GM08714 (cell line): ENCODE measurements around the gene DSC1.

Experiments
- H3K4me3 ChIP-seq: fragments of 200-500 bp; sonication (Bioruptor generic); 2 replicates; pipeline ENCODE4 v1.5.1; 2014; ENCODE audit warnings: mild to moderate bottlenecking, low read length, inconsistent platforms
- ZNF274 ChIP-seq: IDR thresholded peaks from 2 replicates; pipeline ENCODE4 v1.6.1; 2012; ENCODE audit warnings: mild to moderate bottlenecking, low read depth, low read length

The DSC1 gene

DNA sequence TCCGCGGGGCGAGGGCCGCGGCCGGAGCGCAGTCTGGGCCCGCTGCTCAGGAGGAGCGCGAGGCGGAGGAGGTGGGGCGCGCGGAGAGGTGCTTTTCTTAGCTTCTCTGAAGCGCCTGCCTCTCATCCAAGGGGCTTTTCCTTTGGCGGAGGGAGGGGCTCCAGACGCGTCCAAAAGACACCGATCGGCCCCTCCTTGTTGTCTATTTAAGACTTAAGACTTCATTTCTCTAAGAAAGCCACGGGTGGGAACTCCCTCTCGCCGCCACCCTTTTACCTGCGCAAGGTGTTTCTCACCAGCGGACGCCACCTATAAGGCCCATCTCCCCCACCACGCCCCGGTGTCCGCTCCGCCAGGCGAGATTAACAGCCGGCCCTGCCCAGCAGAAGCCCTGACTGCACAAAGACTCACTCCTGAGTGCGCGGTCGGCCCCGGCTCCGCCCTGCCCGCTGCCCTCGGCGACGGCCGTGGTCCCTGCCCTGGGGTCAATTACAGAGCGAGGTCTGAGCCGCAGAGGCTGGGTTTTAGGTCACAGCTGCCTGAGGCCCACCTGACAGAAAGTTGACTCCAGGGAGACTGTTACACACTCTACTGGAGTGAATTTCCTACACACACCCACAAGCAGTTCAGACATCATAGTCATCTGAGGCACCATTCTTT, 60.5 kb downstream of the DSC1 start, which contains the start of gene DSC2:
Gene DSC2 (minus strand): TSS at position 397 of the 660 bp plus-strand sequence. CDS start 450 bp downstream, outside the sequence.
- peak within 1 kb of the TSS; percentile 55 for H3K4me3 ChIP-seq
- no peak for TF ChIP-seq ZNF274

DNA sequence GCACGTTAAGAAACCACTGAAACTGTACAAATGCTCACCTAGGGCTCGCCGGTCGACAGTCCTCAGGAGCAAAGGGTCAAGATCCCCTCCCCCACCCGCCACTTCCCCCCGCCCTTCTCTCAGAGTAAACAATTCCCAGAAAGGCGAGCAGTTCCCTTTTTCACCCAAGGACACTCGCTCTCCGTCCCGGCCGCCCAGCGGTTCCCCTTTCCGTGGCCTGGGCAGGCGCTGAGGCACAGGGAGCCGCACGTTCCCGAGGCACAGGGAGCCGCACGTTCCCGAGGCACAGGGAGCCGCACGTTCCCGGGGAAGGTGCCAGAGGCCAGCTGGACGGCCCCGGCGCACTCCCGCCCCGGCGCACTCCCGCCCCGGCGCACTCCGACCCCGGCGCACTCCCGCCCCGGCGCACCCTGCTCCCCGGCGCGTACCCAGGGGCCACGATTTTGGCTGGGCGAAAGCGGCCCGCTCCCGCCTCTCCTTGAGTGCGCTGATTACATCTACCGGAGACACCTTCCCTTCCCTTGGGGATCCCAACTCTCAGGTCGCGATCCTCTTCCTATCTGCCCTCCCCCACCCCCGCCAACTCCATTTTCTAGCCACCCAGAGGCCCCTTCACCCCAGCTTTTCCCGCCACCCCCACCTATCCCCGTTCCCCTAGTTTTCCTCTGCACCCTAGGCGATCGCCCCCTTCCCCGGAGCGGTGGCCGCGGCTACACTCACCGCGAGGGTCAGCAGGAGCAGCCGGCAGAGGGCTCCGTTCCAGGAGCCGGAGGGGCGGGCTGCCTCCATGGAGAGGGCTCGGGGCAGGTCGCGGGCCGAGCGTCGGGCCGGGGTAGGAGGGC, 61.3 kb downstream of the DSC1 start:
- TF ChIP-seq ZNF274: no peak
- peak overlapping the region; percentile 55 for H3K4me3 ChIP-seq

DNA sequence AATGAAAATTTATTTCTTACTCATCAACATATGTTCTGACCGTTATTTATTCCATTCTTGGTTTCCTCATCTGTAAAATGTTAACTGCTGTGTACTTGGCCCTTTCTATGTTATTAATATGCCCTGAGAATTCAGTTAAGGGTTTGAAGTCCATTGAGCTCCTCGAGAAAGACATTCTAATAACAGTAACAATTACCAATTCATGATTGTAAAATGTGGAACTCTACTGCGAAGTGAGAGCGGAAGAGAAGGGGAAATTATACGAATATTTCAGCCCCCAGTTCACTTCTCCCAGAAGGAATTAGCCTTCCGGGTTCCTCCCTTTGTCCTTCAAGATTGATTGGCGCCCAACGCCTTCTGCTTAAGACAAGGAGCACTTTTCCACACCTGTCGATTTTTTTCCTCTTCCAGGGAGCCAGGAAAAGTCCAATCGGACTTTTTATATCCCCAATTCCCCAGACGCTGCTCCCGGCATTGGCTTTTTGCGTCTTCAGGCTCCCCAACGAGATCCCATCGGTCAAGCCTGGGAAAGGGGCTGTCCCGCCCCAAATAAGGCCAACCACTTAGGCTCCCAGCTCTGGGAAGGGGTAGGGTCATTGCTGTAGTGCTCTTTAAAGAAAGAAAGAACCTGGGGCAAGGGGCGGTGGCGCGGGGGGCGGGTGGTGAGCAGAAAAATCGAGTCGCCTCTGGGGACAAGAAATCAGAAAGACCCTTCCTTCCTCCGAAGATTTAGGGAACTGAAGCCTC, 62.0 kb downstream of the DSC1 start:
- no peak for TF ChIP-seq ZNF274
- H3K4me3 ChIP-seq: peak overlapping the region; percentile 55

DNA sequence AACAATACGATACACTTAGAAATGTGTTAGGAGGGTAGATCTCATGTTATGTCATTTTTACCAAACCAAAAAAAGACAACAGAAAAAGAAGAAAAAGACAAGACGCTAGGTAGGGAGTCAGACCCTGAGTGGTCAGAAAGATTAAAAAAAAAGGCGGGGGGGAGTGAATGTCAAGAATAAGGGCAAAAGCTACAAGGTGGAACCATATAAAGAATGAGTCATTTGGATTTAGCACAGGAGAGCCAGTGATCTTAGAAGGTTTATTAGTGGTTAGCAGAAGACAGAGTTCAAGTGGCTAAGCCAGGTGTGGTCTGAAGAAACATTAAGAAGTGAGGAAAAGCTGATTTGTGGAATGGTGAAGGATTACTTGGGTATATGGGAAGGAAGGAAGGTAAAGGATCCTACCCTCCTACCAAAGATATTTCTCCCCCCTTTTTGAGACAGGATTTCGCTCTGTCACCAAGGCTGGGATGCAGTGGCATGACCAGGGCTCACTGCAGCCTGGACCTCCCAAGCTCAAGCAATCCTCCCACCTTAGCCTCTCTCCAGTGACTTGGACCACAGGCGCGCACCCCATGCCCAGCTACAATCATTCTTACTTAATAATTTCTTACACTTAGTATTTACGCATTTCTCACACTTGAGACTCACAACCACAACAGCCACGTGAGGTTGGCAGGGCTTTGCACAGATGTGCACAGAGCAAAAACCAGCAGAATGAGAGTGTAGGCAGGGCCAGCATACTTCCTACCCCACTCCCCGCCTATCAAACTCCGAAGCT, 63.0 kb downstream of the DSC1 start:
- no peak overlapping the region for H3K4me3 ChIP-seq

DNA sequence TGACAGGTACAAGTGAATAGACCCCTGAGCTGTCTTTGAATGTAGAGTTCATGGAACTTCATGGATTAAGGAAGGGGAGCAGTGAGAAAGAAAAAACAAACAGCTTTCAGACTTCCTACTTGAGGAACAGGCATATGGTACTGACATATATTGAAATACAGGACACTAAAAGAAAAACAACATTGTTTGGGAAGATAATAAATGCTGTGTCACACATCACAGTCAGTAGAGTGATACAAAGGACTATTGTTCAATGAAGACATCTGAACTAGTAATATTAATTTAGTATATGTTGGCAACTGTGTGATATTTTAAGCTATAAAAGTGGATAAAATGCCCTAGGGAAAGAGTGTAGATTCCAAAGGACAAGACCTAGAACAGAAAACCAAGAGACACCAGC, 63.8 kb downstream of the DSC1 start:
- TF ChIP-seq ZNF274: no peak
- H3K4me3 ChIP-seq: no peak overlapping the region

More for the DNA sequence above, 63.0 kb downstream of the DSC1 start:
- no peak for TF ChIP-seq ZNF274

DNA sequence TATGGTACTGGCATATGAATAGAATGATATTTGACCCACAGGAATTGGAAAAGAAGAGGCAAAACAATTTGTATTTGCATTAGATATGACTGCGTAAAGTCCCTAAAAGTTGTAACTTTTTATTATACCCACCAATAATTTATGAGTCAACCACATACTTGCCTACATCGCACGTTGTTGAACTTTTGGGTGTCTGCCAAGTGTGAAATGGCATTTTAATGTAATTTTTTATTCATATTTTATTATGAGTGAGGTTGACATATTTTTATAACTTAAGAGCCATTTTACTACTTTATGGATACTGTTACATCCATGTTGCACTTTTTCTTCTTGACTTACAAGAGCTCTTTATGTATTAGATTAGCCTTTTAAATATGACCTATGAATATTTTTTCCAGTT, 65.0 kb downstream of the DSC1 start:
- no peak overlapping the region for H3K4me3 ChIP-seq
- TF ChIP-seq ZNF274: no peak

DNA sequence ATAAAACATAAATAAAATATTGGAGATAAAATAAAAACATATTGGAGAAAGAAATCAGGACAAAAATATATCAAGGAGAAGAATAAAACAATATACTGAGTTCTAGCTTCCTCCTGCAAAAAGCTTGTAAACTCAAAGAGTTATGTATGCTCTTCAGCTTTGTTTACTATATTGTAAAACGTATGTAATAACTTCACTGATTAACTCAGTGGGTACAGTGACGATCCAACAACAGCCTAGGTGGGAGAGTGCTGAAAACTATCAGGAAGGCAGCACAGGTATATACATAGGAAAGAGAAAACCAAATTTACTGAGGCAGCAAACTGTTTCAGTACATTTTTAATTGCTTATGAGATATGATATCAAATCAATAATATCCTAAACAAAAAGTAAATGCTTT, 68.8 kb downstream of the DSC1 start:
- no peak for TF ChIP-seq ZNF274
- no peak overlapping the region for H3K4me3 ChIP-seq

DNA sequence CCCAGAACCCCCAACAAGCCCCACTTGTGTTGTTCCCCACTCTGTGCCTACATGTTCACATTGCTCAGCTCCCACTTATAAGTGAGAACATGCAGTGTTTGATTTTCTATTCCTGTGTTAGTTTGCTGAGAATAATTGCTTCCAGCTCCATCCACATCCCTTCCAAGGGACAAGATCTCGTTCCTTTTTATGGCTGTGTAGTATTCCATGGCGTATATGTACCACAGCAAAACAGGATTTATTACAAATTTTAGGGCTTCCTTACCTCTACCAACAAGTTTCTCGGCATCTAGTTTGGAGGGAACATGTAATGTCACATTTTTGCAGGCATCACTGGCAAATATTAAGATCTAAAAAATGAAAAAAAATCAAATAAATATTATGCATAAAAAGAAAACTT, 69.4 kb downstream of the DSC1 start:
- TF ChIP-seq ZNF274: no peak
- H3K4me3 ChIP-seq: no peak overlapping the region

DNA sequence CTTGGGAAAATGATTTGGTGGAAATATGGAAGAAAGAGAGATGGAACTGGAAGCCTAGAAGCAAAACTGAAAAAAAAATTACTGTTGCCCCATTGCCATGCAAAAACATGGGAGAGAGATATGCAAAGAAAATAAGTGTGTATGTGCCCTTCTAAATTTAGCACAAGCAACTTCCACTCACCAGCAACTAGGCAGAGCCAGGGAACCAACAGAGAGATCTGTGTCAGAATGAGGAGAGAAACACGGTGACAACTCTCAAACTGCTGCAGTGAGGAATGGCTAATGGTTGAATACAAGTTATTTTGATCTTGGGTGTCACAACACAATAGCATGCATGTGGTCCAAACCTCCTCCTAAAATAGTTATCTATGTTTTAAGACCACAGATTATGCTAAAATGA, 71.3 kb downstream of the DSC1 start:
- no peak for TF ChIP-seq ZNF274
- H3K4me3 ChIP-seq: no peak overlapping the region

DNA sequence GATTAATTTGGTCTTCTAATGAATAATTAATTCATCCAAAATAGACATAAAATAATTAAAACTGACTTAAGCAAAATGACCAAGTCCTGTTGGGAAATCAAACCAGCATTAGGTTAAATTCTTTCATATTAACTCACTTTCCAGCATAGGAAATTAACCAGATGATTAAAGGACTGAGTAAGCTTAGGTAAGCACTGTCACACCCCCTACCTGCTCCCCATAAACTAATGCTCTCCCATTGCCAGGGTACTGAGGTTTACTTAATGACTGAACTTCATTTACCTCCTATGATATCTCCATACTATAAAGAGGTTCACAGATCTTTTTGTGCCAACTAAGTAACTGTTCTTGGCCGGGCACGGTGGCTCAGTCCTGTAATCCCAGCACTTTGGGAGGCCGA, 74.1 kb downstream of the DSC1 start:
- H3K4me3 ChIP-seq: no peak overlapping the region
- no peak for TF ChIP-seq ZNF274

DNA sequence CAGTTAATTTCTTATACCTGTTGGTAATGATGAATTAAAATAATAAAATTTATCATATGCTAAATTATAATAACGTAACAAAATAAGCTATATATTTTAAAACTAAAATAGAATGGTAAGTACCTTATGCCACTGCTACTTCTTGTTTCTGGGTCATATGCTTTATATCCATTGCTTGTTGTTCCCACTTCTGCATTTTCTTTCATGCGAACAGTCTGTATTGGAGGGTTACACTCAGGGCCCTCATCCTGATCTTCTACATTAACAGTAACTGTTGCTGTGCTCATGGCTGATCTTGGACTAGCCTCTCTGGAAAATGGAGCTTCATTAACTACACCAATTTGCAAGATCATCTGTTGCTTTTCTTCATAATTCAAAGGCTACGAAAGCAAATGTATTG, 82.7 kb downstream of the DSC1 start:
- no peak for TF ChIP-seq ZNF274

More for the DNA sequence above, 82.7 kb downstream of the DSC1 start:
- no peak overlapping the region for H3K4me3 ChIP-seq
